Measurements from ENCODE around the gene AKAP11.

AKAP11 gene

DNA sequence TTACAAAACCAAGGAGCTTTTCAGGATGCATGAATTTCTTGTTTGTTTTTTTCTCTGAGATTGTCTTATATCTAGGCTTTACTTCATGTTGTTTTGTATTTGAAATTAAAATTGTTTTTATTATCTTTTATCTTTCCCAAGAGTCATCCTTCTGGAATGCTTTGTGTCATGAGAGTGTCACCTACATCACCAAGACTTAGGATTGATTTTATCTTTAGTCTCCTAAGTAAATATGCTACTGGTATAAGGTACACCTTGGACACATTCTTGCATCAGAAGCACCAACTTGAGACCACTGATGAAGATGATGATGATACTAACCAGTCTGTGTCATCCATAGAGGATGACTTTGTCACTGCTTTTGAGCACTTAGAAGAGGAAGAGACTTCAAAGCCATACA is 26.4 kb downstream of the AKAP11 start:
- Histone ChIP-seq H3K9me3 (replicated peaks; ENCODE audit: insufficient read depth, low read length) (no peaks in the 10 kb centered on the region), H3K79me2 (ENCODE audit: low read length) (no peaks in the 10 kb centered on the region), H3K9me2 (replicated peaks; ENCODE audit: insufficient read depth, low read length) (no peaks in the 10 kb centered on the region), H3K9ac (ENCODE audit: low read length) (no peak overlapping the region), H3F3A (ENCODE audit: insufficient read depth, low read length) (no peaks in the 10 kb centered on the region), H4K20me1 (ENCODE audit: insufficient read depth, low read length) (no peaks in the 10 kb centered on the region), H3K4me1 (ENCODE audit: low read length) (no peaks in the 10 kb centered on the region), H3K27me3 (replicated peaks; ENCODE audit: insufficient read depth, low read length) (no peaks in the 10 kb centered on the region), H3K4me3 (ENCODE audit: low read length) (no peak overlapping the region), H2AFZ (ENCODE audit: low read length) (no peak overlapping the region), H3K27ac (ENCODE audit: low read length) (no peak overlapping the region), H3K4me2 (ENCODE audit: low read depth, low read length) (no peak overlapping the region), H3K36me3 (replicated peaks; ENCODE audit: insufficient read depth, low read length) (no peaks in the 10 kb centered on the region)
- no peak for DNase-seq
- no peak for TF ChIP-seq EZH2phosphoT487 (IDR thresholded peaks at IDR 0.05; ENCODE audit: low read length)
- TF ChIP-seq EZH2 (optimal IDR thresholded peaks at IDR 0.05; ENCODE audit: low read depth, low read length): no peak
- TF ChIP-seq, protein P1, sequence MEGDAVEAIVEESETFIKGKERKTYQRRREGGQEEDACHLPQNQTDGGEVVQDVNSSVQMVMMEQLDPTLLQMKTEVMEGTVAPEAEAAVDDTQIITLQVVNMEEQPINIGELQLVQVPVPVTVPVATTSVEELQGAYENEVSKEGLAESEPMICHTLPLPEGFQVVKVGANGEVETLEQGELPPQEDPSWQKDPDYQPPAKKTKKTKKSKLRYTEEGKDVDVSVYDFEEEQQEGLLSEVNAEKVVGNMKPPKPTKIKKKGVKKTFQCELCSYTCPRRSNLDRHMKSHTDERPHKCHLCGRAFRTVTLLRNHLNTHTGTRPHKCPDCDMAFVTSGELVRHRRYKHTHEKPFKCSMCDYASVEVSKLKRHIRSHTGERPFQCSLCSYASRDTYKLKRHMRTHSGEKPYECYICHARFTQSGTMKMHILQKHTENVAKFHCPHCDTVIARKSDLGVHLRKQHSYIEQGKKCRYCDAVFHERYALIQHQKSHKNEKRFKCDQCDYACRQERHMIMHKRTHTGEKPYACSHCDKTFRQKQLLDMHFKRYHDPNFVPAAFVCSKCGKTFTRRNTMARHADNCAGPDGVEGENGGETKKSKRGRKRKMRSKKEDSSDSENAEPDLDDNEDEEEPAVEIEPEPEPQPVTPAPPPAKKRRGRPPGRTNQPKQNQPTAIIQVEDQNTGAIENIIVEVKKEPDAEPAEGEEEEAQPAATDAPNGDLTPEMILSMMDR (IDR thresholded peaks at IDR 0.05; ENCODE audit: low read length): no peak

- no peaks in the 10 kb centered on the region for H3K27me3 ChIP-seq (replicated peaks; ENCODE audit: insufficient read depth, low read length)
- no peaks in the 10 kb centered on the region for H3K9me2 ChIP-seq (replicated peaks; ENCODE audit: insufficient read depth, low read length)
- no peaks in the 10 kb centered on the region for H3K4me1 ChIP-seq (ENCODE audit: low read length)
- H3K36me3 ChIP-seq (replicated peaks; ENCODE audit: insufficient read depth, low read length): no peaks in the 10 kb centered on the region
- H3K9me3 ChIP-seq (replicated peaks; ENCODE audit: insufficient read depth, low read length): no peaks in the 10 kb centered on the region
- H3K27ac ChIP-seq (ENCODE audit: low read length): no peak overlapping the region
- no peak overlapping the region for H3K4me3 ChIP-seq (ENCODE audit: low read length)
- no peaks in the 10 kb centered on the region for H3F3A ChIP-seq (ENCODE audit: insufficient read depth, low read length)
- no peak overlapping the region for H3K9ac ChIP-seq (ENCODE audit: low read length)
- no peaks in the 10 kb centered on the region for H4K20me1 ChIP-seq (ENCODE audit: insufficient read depth, low read length)
- no peak for DNase-seq
- no peak overlapping the region for H2AFZ ChIP-seq (ENCODE audit: low read length)
- no peaks in the 10 kb centered on the region for H3K79me2 ChIP-seq (ENCODE audit: low read length)
- H3K4me2 ChIP-seq (ENCODE audit: low read depth, low read length): no peak overlapping the region
- TF ChIP-seq EZH2phosphoT487 (IDR thresholded peaks at IDR 0.05; ENCODE audit: low read length): no peak
- TF ChIP-seq, protein P1 (IDR thresholded peaks at IDR 0.05; ENCODE audit: low read length): no peak
- TF ChIP-seq EZH2 (optimal IDR thresholded peaks at IDR 0.05; ENCODE audit: low read depth, low read length): no peak
Observed at GRCh38 chr13:42305503-42305902, 33.6 kb downstream of the AKAP11 start.

- Histone ChIP-seq H3K4me3 (ENCODE audit: low read length) (no peak overlapping the region), H3K27me3 (replicated peaks; ENCODE audit: insufficient read depth, low read length) (no peaks in the 10 kb centered on the region), H3F3A (ENCODE audit: insufficient read depth, low read length) (no peaks in the 10 kb centered on the region), H3K9ac (ENCODE audit: low read length) (no peak overlapping the region), H3K36me3 (replicated peaks; ENCODE audit: insufficient read depth, low read length) (no peaks in the 10 kb centered on the region), H3K9me2 (replicated peaks; ENCODE audit: insufficient read depth, low read length) (no peaks in the 10 kb centered on the region), H3K79me2 (ENCODE audit: low read length) (no peaks in the 10 kb centered on the region), H2AFZ (ENCODE audit: low read length) (no peak overlapping the region), H3K27ac (ENCODE audit: low read length) (no peak overlapping the region), H3K4me1 (ENCODE audit: low read length) (no peaks in the 10 kb centered on the region), H3K9me3 (replicated peaks; ENCODE audit: insufficient read depth, low read length) (no peaks in the 10 kb centered on the region), H4K20me1 (ENCODE audit: insufficient read depth, low read length) (no peaks in the 10 kb centered on the region), H3K4me2 (ENCODE audit: low read depth, low read length) (no peak overlapping the region)
- no peak for DNase-seq
- TF ChIP-seq EZH2phosphoT487 (IDR thresholded peaks at IDR 0.05; ENCODE audit: low read length): no peak
- TF ChIP-seq, protein P1 (IDR thresholded peaks at IDR 0.05; ENCODE audit: low read length): no peak
- no peak for TF ChIP-seq EZH2 (optimal IDR thresholded peaks at IDR 0.05; ENCODE audit: low read depth, low read length)
Observed at GRCh38 chr13:42307461-42307860, 35.5 kb downstream of the AKAP11 start.
